GM19351 (cell line): ENCODE results near the gene MYADML2.
"Not testable (repeated sequence)": the region's sequence is repeated elsewhere in the genome, so short reads cannot be mapped to it uniquely, and the experiment has no call there.

ENCODE experiments used
- ATAC-seq: cut with Tn5 transposase; IDR thresholded peaks from one replicate; pipeline ENCODE4 v1.9.1; 2021; ENCODE audit warnings: mild to moderate bottlenecking, moderate library complexity; ENCODE audit not compliant: unreplicated experiment

The MYADML2 gene

GRCh38 chr17:81947189-81947588 lies at the start of gene MYADML2:
Gene MYADML2 (minus strand): TSS chr17:81947233. CDS start chr17:81941741, 5,492 bp downstream.
- ATAC-seq = no peak

DNA sequence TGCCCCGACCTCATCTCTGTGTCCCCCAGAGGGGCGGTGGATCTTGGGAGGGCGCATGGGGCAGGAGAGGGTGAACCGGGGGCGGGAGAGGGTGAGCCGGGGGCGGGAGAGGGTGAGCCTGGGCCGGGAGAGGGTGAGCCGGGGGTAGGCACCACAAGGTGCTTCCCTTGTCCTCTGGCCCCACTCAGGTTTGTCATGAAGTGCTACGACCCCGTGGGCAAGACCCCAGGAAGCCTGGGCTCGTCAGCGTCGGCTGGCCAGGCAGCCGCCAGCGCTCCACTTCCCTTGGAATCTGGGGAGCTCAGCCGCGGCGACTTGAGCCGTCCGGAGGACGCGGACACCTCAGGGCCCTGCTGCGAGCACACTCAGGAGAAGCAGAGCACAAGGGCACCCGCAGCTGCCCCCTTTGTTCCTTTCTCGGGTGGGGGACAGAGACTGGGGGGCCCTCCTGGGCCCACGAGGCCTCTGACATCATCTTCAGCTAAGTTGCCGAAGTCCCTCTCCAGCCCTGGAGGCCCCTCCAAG lies 49.3 kb upstream of the MYADML2 start:
- no peak for ATAC-seq

DNA sequence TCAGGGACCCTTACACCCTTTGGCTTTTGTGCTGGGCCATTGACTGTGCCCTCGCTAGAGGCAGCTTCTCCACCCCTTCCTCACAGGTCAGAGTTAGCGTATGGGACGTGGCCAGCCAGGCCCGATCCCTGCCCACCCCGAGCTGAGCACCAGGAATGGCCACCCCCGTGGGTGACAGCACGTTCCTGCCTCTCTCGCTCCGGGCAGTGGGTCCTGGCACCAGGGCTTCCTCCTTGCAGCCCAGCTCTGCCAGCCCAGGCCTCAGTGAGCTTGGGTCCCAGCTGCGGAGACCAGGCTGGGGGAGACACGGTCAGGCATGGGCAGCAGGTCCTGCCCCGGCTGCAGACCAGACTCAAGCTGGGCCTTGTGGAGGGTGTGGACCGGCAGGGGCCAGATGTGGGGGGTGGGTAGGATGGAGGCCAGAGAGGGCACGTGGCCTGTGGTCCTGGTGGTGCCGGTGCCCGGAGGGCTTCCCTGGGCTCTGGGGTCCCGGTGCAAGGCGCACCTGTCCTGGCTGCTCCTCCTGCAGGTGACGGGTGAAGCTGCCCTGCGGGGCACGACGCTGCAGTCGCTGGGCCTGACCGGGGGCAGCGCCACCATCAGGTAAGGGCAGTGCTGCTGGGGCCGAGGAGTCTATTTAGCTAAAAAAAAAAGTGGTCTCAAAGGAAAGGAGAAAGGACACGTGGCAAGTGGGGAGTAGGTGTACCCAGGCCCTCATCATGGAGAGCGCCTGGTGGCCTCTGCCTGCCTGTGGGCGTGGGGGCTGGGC lies 48.6 kb upstream of the MYADML2 start:
- ATAC-seq = no peak

DNA sequence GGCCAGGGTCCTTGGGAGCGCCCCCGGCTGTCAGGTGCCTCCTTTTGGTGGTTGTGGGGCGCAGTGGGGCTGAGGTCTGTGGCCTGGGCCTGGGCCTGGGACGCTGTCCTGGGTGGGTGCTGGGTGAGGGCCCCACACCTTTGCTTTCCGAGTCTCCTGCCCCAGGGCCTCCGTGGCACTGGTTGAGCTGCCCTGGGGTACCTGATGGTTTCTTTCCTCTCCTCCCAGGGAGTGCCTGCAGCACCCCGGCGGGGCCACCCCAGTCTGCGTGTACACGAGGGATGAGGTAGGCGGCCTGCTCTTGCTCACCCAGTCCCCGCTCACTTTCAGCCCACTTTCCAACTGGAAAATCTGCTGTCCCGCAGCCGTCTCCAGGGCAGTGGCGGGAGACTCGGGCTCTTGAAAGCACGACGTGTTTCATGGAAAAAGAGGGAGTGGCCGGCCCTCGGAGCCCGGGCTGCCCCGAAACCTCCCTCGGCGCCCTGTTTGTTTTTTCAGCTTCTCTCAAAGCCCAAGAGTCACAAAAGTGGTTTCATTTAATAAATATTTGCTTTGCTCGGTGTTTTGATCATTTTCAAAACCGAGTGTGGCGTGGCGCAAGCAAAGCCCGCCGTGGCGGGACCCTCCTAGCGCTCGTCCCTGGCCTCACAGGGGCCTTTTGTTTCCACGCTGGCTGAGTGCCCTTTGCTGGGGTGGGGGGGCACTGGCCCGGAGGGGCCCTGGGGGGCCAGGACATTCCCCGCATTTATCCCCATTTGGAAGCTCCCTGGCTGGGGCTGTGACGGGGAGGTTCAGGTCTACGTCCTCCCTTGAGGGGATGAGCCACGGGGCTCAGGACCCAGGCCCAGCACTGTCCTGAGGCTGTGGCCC lies 47.8 kb upstream of the MYADML2 start:
- no peak for ATAC-seq

DNA sequence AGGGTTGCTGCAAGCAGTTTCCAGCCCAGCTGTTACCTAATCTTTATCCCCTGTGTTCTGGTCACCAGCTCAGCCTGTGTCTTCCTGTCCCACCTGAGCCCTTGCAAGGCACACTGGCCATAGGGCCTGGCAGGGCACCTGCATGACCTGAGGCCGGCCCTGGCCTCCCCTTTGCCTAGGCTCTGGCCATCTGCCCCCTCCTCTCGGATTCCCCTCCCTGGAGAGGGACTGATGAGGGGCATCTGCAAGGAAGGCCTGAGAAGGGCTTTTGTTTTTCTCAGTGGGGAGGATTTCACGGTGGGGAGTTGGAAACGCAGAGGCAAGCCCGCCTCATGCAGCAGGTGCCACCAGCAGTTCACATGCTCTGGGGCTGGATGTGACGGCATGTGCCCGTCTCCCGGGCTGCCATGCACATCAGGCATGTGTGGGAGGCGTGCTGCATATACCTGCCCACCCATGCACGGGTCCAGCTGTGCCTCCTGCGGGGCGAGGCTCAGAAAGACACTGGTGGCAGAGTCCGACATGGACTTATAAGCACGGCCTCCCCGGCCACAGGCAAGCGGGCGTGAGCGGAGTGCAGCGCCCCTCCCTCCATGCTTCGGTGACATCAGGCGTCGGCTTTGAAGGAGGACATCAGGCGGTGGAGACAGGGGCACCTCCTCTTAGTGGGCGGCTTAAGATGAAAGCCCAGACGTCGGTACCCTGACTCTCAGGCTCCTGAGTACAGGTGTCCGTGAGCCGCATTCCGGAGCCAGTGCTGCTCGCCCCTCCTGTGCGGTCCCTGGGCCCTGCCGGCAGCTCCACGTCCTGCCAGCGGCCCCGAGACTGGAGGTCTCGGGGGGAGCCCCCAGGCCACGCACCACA lies 46.9 kb upstream of the MYADML2 start:
- no peak for ATAC-seq

DNA sequence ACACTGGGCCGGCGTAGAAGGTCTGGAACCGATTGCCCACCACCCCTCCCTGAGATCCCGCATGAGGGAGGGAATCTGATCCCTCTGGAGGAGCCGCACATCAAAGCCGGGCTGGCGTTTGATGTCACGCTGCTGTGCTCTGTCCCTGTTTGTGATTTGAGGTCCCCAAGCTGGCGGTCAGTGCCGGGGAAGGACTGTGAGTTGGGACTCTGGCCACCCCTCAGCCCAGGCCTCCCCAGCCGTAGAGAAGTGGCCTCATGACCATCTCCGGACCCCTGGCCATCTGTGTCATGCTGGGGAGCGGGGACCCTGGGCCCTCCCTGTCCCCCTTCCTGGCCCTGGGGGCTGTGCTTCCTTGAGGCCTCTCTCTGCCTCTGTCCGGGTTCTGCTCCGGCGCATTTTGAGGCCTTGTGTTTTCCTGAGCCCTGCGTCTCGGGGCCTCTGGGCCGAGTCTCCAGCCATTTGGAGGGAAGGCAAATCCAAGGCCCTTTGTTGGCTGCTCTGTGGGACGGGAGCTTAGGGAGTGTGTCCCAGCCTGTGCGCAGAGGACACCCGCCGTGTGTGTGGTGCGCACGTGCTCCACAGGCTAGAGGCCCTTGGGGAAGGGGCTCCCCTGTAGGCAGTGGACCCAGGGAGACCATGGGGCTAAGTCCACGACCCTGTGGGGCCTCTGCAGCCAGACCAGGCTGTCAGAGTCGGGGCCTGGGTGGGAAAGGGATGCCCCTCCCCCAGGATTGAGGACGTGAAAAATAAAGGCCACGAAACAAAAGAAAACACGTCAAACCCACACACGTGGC lies 45.5 kb upstream of the MYADML2 start:
- ATAC-seq = no peak

- ATAC-seq = no peak
Observed at GRCh38 chr17:81991684-81992305, 44.8 kb upstream of the MYADML2 start.

DNA sequence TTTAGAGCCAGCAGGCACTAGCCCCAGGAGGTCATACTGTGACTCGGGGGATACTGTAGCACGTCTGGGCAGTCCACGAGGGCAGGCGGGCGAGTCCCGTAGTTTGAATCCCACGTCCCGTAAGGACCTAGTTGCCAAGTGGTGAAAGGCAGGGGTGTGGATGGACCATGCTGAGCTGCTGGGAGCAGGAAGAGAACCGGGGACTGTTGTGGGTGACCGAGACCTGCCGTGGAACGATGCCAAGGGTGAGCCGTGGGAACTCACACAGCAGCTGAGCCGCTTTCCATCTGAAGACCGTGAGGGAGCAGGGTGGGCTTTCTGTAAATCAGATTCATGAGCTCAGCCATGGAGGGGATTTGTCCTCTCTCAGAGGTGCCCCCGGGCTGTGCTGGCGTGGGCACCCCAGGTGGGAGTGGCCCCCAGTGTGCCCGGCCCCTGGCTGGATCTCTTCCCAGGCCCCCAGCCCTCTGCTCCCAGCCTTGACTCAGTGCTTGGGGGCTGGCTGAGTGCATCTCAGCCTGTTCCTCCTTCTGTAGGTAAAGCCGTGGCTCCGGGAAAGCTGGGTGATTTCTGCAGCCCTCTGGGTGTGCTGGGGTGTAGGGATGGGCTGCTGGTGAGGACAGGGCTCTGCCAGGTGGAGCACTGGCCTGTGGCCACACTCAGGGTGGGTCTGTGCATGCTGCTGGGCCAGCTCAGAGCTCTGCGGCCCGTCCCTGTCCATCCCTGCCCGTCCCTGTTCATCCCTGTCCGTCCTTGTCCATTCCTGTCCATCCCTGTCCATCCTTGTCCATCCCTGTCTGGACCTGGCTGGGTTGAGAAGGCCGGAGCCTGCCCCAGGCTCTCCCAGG lies 44.0 kb upstream of the MYADML2 start:
- no peak for ATAC-seq

DNA sequence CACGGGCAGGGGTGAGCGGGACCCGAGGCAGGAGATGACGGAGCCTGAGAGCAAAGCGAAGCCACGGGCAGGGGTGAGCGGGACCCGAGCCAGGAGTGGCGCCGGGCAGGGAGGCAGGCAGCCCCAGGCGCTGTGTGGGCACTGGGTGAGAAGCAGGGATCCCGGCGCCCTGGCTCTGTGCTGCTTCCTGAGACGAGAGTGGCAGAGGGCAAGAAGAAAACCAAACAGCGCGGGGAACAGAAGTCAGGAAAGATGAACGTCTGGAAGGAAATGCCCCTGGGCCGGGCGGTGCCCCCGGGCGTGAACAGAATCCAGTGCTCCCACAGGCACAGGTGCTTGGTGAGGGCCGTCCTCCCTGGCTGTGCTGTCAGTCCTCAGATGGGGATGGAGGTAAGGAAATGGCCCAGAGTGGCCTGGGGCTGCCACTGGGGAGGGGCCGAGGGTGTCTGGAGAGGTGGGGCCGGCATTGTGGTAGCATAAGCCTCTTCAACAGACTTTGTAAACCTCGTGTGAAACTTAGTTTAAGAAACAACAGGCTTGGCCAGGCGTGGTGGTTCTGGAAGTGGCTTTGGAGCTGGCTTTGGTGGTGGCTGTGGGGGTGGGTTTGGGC lies 40.2 kb upstream of the MYADML2 start:
- ATAC-seq = no peak

DNA sequence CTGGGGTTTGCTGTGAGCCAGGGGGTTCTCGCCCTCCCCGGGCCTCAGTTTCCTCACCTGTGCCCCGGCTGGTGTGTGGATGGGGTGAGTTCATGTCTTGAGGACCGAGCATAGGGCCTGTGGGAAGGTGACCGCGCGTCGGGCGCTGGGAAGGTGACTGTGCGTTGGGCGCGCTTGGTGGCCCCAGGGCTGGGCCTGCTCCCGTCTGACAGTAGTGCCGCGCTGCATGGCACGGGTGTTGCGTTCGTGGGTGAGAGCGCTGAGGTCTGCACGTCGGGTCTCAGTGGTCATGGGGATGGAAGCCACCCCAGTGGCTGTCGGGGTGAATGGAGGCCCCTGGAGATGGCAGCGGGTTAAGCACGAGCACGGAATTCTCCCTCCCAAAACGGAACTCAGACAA lies 39.6 kb upstream of the MYADML2 start:
- no peak for ATAC-seq

DNA sequence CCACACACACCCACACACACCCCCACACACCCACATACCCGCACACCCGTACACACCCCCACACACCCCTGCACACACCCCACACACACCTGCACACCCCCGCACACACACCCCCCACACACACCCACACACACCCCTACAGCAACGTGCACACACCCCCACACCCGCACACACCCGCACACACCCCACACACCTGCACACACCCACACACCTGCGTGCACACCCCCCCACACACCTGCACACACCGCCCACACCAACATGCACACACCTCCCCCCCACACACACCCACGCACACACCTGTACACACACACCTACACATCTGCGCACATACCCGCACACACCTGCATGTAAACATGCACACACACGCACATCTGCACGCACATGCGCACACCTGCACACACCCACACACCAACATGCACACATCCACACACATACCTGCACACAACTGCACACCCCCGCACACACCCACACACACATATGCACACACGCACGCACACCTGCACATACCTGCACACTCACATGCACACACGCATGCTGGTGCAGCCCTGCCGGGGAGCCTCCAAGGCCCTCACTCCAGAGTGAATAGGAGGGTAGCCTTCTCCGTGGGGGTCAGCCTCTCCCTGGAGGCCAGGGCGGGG lies 37.9 kb upstream of the MYADML2 start:
- no peak for ATAC-seq

DNA sequence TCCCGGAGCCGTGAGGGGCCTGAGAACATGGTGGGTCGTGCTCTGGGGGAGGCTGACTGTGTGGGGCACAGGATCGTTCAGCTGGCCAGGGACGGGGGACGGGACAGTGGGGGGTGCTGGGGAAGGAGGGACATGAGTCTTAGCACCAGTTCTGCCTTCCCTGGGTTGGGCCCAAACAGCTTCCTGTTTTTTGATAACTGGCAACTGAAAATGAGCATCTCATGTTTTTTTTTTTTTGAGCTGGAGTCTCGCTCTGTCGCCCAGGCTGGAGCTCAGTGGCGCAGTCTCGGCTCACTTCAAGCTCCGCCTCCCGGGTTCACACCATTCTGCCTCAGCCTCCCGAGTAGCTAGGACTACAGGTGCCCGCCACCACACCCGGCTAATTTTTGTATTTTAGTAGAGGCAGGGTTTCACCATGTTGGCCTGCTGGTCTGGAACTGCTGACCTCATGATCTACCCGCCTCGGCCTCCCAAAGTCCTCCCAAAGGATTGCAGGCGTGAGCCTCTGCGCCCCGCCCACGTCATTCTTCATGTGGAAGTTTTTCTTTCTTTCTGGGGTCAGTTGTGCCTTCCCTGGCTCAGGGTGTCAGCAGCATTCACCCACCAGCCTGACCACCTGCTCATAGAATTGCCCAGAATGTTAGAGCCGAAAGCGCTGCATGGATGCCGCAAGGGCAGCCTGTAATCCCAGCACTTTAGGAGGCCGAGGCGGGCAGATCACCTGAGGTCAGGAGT lies 36.8 kb upstream of the MYADML2 start:
- ATAC-seq = no peak

- no peak for ATAC-seq
Observed at GRCh38 chr17:81983011-81983638, 36.1 kb upstream of the MYADML2 start.

DNA sequence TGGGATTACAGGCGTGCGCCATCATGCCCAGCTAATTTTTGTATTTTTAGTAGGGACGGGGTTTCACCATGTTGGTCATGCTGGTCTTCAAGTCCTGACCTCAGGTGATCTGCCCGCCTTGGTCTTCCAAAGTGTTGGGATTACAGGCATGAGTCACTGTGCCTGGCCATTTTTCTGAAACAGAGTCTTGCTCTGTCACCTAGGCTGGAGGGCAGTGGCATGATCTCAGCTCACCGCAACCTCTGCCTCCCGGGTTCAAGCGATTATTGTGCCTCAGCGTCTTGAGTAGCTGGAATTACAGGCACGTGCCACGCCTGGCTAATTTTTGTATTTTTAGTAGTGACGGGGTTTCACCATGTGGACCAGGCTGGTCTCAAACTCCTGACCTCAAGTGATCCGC lies 34.5 kb upstream of the MYADML2 start:
- ATAC-seq = not testable (repeated sequence)

GRCh38 chr17:81980707-81981343 lies 33.8 kb upstream of the MYADML2 start:
- ATAC-seq = no peak

- no peak for ATAC-seq
Observed at GRCh38 chr17:81980122-81980521, 33.1 kb upstream of the MYADML2 start.
